NCI-H1105 (cell line): ENCODE results near the gene KRTCAP2.

ENCODE experiments used
- DNase-seq: peaks from one replicate; lab custom pipeline; 2025; lab: John Stamatoyannopoulos, UW

KRTCAP2 gene

DNA sequence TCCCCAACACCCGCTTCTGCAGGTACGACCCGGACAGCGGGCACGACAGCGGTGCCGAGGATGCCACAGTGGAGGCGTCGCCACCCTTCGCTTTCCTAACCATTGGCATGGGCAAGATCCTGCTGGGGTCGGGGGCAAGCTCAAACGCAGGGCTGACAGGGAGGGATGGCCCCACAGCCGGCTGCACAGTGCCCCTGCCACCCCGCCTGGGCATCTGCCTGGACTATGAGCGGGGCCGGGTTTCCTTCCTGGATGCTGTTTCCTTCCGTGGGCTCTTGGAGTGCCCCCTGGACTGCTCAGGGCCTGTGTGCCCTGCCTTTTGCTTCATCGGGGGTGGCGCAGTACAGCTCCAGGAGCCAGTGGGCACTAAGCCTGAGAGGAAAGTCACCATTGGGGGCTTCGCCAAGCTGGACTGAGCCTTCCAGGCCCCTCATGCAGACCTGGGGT is 10.7 kb upstream of the KRTCAP2 start:
- no peak for DNase-seq

DNA sequence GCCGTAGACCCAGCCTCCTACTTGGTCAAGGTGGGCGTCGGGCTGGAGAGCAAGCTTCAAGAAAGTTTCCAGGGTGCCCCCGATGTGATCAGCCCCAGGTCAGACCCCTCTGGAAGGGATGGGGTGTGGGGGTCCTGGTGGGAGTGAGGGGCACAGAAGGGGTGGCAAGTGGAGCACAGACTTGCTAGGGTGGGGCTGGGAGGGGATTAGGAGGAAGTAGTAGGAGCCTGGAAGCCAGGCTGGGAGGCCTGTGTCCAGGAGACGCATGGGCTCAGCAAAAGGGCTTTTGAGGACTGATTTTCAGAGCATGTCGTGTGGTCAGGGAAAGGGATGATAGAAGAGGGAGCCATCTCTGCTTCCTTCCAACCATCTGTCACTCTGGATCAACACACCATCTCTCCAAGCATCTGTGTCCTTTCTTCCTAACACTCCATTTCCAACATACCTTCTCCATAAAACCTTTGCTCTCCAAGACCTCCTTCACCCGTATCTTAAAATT is 9.0 kb upstream of the KRTCAP2 start:
- no peak for DNase-seq

DNA sequence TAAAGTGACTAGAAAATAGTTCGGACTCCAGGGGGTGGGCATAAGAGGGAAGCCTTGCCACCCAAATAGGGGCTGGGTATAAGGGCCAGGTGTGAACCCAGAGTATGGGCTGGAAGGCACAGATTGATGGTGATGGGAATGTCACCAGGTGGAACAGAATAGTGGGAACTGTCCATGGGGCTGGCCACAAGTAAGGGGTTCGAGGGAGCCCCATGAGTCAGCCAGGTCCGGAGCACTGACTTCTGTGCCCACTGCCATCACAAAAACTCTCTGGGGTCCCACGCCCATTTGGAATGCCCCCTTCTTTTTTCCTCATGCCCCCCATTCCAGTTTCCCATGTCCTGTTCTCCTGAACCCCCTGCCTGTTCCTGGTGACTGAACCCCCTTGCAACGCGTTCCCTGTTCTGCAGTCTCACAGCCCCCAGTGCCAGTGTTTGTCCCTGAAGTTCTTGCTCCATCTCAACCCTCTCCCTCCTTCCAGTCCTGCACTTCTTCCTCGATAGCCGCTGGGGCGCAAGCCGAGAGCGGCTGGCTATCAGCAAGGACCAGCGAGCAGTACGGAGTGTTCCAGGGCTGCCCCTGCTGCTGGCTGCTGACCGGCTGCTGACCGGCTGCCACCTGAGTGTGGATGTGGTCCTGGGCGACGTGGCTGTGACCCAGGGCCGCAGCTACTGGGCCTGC is 8.4 kb upstream of the KRTCAP2 start:
- no peak for DNase-seq

DNA sequence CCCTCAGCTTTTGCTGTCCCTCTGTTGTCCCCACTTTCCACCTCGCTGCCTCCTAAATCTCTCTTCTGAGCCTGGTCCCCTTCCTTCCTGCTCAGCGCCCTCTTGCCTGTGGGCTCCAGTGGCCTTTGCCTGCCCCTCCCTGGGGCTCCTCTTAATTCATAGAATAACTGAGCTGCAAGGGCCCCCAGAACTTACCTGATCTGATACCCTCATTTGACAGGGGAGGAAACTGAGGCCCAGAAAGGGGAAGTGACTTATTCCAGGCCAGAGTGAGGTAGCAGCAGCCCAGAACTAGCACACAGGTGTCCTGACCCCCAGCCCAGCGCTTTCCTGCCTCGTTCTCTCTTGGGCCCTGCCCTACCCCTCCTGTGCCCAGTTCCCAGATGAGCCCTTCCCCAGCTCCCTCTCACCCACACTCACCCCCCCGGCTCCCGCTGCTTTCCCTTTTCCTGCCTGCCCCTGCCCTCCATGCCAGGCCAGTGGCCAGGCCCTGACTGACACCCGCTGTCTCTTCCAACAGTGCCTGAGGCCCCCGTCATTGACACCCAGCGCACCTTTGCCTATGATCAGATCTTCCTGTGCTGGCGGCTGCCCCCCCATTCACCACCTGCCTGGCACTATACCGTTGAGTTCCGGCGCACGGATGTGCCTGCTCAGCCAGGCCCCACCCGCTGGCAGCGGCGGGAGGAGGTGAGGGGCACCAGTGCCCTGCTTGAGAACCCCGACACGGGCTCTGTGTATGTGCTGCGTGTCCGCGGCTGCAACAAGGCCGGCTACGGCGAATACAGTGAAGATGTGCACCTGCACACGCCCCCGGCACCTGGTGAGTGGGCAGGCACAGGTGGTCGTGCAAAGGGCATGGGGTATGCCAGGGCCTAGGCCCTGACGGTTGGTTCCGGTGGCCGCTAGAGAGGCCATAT is 6.3 kb upstream of the KRTCAP2 start:
- no peak for DNase-seq

DNA sequence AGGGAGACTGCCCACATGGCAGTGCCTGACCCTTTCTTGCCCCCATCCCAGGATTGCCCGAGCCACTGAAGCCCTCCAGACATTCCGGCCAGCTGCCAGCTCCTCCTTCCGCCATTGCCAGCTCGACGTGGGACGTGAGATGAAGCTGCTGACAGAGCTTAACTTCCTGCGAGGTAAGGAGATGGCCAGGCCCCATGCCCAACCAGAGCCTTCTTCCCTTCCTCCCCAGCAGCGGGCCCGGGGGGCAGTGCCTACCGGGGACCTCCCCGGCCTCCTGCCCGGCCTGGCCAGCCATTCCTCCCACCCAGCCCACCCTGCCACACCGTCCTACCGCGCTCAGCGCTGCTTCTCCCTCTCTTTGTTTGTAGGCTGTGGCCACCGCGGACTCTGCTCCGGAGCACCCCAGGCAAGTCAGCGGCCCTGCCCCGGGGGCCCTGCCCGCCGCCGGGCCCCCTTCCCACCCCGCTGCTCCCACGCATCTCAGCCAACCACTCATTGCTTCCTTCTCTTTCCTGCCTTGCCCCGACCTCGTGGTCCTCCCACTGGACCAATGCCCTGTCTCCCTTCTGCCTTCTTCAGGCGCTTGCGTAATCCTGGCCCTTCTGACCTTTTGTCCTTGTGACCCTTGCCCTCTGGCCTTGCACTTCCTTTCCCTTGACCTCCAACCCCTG is 5.5 kb upstream of the KRTCAP2 start:
- DNase-seq: no peak

DNA sequence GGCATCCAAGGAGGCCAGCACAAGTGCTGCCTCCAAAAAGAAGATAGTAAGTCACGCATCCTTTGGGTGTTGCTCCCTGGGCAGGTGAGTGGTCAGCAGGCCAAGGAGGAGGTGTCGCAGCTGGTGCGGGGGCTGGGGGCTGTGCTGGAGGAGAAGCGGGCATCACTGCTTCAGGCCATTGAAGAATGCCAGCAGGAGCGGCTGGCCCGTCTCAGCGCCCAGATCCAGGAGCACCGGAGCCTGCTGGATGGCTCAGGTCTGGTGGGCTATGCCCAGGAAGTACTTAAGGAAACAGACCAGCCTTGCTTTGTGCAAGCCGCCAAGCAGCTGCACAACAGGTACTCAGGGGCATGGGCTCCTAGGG is 4.8 kb upstream of the KRTCAP2 start:
- no peak for DNase-seq

DNA sequence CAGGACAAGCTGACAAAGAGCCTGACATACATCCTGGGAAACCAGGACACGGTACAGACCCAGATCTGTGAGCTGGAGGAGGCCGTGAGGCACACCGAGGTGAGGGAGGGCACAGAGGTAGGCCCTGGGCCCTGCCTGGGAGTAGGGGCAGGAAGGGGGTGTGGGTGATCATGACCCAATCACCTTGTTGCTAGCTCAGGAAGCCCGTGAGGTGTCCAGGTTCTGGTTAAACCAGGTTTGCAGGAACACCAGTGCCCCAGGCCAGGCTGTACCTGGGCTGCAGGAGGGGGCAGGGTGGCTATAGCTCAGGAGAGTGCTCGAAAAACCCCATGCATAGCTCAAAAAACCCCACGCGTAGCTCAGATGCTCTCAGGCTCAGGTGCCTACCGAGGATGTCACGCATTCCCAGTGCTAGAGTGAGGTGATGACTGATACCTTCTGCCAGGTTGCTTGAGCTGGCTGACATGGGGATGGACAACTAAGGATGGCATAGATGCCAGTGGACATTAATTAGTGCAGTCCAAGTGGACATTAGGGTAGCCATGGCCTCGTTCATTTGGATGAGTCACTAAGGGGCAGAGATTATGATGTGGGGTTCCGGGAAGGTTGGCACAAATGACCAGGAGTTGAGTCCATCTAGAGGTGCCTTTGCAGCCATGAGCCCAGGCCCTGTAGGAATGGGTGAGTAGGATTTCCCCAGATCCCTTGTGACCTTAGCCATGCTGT is 4.3 kb upstream of the KRTCAP2 start:
- DNase-seq: no peak

DNA sequence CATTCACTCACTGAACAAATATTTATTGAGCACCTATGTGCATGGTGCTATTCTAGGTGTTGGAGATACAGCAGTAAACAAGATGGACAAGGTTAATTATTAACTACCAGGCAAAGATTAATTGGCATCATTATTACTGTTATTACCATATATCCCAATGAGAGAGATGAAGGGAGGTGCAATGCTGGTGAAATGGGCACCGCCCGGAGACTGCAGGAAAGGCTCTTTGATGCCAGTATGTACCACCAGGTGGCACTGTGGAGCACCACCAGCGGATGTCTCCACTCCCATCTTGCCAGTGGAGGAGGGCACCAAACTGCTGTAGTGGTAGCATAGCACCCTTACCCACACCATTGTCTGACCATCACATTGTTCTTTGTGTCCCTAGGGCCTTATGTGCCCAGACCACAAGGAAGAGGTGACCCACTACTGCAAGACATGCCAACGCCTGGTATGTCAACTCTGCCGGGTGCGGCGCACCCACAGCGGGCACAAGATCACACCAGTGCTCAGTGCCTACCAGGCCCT is 3.5 kb upstream of the KRTCAP2 start:
- peak; percentile 75 for DNase-seq

DNA sequence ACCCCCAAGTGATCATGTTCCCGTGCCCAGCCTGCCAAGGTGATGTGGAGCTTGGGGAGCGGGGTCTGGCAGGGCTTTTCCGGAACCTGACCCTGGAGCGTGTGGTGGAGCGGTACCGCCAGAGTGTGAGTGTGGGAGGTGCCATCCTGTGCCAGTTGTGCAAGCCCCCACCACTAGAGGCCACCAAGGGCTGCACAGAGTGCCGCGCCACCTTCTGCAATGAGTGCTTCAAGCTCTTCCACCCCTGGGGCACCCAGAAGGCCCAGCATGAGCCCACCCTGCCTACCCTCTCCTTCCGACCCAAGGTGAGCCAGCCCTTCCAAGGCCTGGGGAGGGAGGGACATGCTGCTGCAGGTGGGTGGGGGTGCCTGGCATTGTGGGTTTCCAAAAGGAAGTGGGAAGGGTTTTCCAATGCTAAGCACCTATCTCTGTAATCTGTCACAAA is 2.8 kb upstream of the KRTCAP2 start:
- no peak for DNase-seq

DNA sequence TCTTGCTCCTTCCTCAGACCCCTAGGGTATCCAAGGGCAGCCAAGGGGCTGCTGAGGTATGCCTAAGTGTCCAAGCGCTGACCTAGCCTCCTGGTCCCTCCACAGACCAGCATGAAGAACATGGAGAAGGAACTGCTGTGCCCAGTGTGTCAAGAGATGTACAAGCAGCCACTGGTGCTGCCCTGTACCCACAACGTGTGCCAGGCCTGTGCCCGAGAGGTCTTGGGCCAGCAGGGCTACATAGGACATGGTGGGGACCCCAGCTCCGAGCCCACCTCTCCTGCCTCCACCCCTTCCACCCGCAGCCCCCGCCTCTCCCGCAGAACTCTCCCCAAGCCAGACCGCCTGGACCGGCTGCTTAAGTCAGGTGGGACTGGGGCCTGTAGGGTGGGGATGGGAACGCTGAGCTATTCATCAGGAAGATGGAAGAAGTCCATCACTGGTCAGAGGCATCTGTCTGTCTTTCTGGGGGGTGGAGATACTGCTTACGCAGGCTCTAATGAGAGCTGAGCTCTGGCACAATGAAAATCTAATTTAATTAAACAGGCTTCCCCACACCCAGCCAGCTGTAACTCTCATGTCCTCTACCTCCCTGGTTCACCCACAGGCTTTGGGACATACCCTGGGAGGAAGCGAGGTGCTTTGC is 2.3 kb upstream of the KRTCAP2 start:
- no peak for DNase-seq

DNA sequence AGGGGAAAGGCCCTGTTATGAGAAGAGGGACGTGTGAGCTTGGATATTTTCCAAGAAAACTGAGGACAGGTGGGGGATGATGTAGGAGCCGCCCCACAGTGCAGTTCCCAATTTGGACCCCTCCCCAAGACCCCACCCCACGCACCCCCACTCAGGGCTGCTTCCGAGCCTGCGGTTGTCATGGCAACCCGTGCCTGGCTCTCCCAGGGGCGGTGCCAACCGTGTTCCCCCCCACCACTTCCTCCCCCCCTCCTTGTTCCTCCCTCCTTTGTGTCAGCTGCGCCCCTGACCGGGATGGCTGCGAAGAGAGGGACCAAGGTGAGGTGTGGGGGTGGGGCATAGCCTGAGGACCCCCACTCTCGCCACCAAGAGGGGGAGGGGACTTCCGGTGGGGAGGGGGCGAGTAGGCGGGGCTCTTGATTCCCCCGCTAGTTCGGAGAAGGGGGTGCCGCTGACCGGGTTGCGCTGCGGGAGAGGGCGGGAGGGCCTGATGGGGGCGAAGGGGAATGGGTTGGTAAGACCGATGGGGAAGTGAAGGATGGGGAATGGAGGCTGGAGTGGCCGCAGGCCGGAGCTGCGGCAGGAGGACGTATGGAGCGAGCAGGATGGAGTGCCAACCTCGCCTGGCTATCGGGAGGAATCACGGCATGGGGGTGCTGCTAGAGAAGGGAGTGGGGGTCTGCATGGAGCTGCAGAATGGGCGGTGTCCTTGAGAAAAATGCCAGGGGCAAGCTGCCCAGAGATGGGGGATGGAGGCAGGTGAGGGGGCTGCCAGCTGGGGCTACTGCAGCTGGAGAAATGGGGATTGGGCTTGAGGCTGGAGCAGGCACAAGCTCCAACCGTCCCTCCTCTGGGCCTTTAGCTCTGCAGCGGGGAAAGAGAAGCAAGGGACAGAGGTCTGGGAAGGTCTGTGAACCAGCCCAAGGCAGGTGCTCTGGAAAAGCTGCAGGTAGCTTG is 1.5 kb upstream of the KRTCAP2 start:
- DNase-seq: peak; percentile 63

DNA sequence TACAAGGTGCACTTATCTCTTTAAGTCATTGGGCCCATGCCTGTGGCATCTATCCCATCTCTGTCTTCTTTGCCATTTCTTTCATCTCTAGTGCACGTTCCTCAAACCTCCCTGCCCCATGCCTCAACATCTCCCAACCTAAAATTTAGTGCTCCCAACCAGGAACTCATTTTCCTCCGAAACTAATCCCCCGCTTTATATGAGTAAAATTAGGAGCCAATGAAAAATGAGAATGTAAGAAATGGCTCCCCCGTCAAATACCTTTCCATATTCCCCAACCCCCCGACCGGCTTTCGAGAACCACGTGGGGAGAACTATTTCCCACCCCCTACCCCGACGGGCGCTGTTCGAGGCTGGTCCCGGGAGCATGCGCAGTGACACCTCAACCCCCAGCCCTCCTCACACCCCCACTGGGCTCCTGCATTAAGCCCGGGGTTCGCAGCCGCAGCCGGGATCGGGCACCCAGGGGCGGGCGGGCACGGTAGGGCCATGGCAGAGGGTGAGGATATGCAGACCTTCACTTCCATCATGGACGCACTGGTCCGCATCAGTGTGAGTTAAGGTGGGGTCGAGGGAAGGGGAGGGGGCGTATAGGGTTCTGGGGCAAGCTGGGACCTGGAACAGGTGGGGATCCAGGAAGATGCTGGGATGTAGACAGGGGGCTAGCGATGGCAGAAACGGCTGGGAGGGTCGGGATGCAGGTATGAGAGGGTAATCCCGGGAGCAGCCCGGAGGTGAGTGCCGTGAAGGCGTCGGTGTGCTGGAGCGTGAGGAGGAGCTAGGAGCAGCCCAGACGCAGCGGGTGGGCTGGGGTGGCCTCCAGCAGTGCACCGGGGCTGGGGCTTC is 597 bp upstream of the KRTCAP2 start, which contains the start of gene TRIM46:
TSS of gene TRIM46 (plus strand) at position 372 of the 846 bp plus-strand sequence. CDS start at position 490, 118 bp downstream.
- DNase-seq: peak; percentile 65

DNA sequence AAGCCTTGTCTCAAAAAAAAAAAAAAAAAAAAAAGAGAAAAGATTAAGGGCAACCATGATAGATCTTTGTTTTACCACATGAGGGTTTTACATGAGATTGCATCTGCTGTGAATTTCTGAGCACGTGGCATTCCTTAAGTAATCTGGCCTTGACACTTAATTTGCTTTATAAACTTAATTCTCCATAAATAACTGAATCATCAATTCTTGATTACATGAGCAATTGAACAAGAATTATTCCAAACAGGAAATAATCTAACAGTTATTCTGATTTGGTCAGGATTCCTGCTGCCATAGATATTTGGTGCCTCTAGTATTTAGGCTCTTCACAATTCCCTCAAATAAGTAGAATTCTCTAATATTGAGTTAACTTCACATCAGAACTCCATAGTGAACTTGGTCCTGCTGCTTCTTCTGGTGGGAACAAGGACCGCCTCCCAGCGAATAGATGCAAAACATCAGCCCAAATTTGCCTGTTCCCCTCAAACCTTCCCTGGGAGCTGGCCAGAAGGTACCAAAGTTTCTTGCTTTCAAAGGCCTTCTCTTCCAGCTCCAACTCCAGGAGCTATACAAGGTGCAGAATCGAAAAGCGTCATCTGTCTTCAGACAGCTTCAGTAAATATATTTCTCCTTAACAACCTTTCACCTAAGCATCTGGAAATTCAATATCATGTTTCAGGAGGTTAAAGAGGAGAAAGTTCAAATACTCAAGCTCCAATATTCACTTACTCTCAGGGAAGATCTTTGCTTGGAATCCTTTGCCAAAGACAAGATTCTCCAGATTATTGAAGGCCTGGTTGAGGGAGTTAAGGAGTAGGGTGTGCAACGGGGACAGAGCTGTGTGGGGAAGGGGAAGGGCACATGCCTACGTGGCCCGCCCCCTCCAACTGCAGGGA is 1.0 kb downstream of the KRTCAP2 start:
- DNase-seq: no peak

DNA sequence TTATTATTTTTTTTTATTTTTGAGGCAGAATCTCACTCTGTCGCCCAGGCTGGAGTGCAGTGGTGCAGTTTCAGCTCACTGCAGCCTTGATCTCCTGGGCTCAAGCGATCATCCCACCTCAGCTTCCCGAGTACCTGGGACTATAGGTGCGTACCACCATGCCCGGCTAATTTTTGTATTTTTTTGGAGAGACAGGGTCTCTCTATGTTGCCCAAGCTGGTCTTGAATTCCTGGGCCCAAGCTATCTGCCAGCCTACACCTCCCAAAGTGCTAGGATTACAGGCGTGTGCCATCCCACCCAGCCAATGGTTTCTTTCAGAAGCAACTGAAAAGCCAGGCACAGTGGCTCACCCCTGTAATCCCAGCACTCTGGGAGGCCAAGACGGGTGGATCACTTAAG is 2.3 kb downstream of the KRTCAP2 start:
- no peak for DNase-seq

DNA sequence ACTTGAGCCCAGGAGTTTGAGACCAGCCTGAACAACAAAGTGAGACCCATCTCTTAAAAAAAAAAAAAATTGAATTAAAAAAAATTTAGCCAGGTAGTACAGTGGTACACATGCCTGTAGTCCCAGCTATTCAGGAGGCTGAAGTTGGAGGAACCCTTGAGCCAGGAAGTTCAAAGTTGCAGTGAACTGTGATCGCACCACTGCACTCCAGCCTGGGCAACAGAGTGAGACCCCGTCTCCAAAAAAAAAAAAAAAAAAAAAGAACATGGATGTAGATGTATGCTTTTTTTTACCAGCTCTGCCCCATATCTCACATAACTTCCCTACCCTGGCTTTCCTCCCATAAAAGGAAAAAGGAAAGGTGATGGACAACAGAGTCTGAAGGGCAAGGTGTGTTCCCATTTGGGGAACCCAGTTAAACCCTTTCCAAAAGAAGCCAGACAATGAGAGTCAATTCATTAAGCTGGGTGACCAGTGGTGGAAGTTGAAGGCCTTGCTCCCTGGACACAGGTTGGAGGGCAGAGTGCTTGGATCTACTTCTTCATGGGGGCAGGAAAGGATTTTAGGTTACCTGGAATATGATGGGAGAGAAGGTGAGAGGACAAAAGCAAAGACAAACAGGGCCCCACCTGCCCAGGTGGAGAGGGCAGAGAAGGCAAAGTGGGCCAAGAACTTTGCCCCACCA is 2.9 kb downstream of the KRTCAP2 start:
- DNase-seq: no peak

DNA sequence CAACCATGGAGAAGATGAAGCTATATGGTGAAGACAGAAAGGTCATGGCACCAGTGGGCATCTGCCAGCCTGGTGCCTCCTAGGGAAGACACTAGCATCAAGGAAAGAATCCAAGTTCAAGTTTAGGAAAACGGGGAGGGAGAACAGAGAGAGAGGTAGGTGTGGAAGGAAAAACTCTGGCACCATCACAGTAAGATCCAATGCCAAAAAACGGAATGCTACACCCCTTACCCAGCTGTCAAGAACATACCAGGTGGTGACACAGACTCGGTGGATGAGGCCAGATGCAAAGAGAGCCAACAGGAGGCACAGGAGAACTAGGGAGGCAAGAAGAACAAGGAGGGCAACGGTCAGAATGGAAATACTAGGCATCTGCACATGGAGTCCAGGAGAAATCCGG is 3.6 kb downstream of the KRTCAP2 start:
- no peak for DNase-seq
